ENCODE measurements around the gene CR1. TPM values are rescaled to one million over a fixed set of nuclear protein-coding genes. Genes with fewer than 3 reads are reported as not detected.

The CR1 gene
- polyA plus RNA-seq, 1 donor (not counting 4 experiments of a cell fraction or from before 2014, with no cell fraction given), result 0.09 TPM

DNA sequence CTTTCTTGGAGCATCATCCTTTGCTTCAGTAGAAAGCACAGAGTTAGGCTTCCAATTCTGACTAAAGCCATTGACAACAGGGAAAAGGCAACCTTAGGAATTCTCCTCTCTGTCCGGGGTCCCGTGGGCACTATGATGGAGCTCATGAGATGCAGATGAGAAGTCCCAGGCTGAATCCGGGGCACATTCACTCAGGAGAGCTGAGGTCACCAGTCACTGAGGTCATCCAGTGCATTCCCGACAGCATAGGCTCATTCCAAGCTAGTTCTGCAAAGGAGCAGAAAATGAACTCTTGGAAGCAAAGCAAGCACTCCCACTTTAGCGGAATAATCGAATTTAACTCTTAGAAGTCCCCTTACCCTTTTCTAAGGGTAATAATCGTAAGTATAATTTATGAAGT, 6.8 kb downstream of the CR1 start:
- FAIRE-seq (no peak), DNase-seq (ENCODE audit: low read depth, low spot score) (no peak)
- H3K36me3 ChIP-seq (ENCODE audit: control insufficient read depth in 2 of 2, extremely low read depth in 1 of 2, insufficient read depth in 2 of 2, low read length in 2 of 2), result no peaks in the 10 kb centered on the region
- no peak overlapping the region for H3K27ac ChIP-seq (ENCODE audit: control insufficient read depth, insufficient read depth, low read length)
- H3K4me3 ChIP-seq (ENCODE audit: control insufficient read depth in 2 of 3, extremely low read depth in 1 of 3, insufficient read depth in 2 of 3, low read depth in 1 of 3, low read length in 3 of 3), result no peak overlapping the region
- dilution Hi-C loops (cut with MboI; ENCODE audit: extremely low pct_ligation_motif_present, low sequenced_read_pairs), result no loop called here
- TF ChIP-seq, protein P1, sequence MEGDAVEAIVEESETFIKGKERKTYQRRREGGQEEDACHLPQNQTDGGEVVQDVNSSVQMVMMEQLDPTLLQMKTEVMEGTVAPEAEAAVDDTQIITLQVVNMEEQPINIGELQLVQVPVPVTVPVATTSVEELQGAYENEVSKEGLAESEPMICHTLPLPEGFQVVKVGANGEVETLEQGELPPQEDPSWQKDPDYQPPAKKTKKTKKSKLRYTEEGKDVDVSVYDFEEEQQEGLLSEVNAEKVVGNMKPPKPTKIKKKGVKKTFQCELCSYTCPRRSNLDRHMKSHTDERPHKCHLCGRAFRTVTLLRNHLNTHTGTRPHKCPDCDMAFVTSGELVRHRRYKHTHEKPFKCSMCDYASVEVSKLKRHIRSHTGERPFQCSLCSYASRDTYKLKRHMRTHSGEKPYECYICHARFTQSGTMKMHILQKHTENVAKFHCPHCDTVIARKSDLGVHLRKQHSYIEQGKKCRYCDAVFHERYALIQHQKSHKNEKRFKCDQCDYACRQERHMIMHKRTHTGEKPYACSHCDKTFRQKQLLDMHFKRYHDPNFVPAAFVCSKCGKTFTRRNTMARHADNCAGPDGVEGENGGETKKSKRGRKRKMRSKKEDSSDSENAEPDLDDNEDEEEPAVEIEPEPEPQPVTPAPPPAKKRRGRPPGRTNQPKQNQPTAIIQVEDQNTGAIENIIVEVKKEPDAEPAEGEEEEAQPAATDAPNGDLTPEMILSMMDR (optimal IDR thresholded peaks at IDR 0.05 in 1 of 3, IDR thresholded peaks at IDR 0.05 in 1 of 3, conservative IDR thresholded peaks at IDR 0.05 in 1 of 3; ENCODE audit: extremely low read depth in 1 of 3, insufficient read depth in 2 of 3, low read length in 3 of 3), result no peak
- TF ChIP-seq EZH2 (IDR thresholded peaks at IDR 0.05; ENCODE audit: low read length), result no peak
- no peaks in the 10 kb centered on the region for H3K9me3 ChIP-seq (ENCODE audit: control insufficient read depth, low read depth, low read length)
- H3K4me1 ChIP-seq (ENCODE audit: control insufficient read depth, extremely low read depth, insufficient read depth, low read length), result no peaks in the 10 kb centered on the region
- H3K79me2 ChIP-seq (ENCODE audit: control insufficient read depth, insufficient read depth, low read length), result no peaks in the 10 kb centered on the region
- peaks cover 33% of the 10 kb centered on the region for H3K27me3 ChIP-seq (ENCODE audit: control insufficient read depth, extremely low read depth, insufficient read depth, low read length)
- no peak overlapping the region for H3K9ac ChIP-seq (ENCODE audit: control insufficient read depth, extremely low read depth, insufficient read depth, low read length)
- no peaks in the 10 kb centered on the region for H4K20me1 ChIP-seq (ENCODE audit: control insufficient read depth, extremely low read depth, insufficient read depth, low read length)
- H2AFZ ChIP-seq (ENCODE audit: control insufficient read depth, low read length), result no peak overlapping the region
- H3K9me1 ChIP-seq (ENCODE audit: control insufficient read depth, extremely low read depth, insufficient read depth, low read length), result no peaks in the 10 kb centered on the region
- no peak overlapping the region for H3K4me2 ChIP-seq (ENCODE audit: control insufficient read depth, extremely low read depth, insufficient read depth, low read depth, low read length)

DNA sequence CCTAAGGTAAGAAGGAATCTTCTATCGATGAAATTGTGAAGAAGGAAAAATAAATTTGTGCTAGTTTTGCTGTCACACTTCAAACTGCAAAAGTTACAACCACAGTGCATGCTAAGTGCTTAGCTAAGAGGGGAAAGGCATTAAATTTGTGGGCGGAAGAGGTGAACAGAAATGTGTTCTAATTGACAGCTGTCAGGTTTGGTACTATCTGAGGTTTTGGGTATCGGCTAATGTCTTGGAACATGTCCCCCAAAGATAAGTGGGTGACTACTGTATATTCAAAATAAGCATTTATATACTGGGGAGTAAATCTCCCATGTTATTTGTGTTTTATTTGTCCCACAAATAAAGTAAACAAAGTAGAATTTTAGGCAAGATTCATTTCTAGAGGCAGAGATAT, 8.0 kb downstream of the CR1 start:
- dilution Hi-C loops (cut with MboI; ENCODE audit: extremely low pct_ligation_motif_present, low sequenced_read_pairs), result no loop called here
- Histone ChIP-seq H3K4me2 (ENCODE audit: control insufficient read depth, extremely low read depth, insufficient read depth, low read depth, low read length) (no peak overlapping the region), H3K4me1 (ENCODE audit: control insufficient read depth, extremely low read depth, insufficient read depth, low read length) (no peaks in the 10 kb centered on the region), H3K9ac (ENCODE audit: control insufficient read depth, extremely low read depth, insufficient read depth, low read length) (no peak overlapping the region), H3K27ac (ENCODE audit: control insufficient read depth, insufficient read depth, low read length) (no peak overlapping the region), H3K79me2 (ENCODE audit: control insufficient read depth, insufficient read depth, low read length) (no peaks in the 10 kb centered on the region), H3K4me3 (ENCODE audit: control insufficient read depth in 2 of 3, extremely low read depth in 1 of 3, insufficient read depth in 2 of 3, low read depth in 1 of 3, low read length in 3 of 3) (no peak overlapping the region), H3K9me1 (ENCODE audit: control insufficient read depth, extremely low read depth, insufficient read depth, low read length) (no peaks in the 10 kb centered on the region), H3K36me3 (ENCODE audit: control insufficient read depth in 2 of 2, extremely low read depth in 1 of 2, insufficient read depth in 2 of 2, low read length in 2 of 2) (no peaks in the 10 kb centered on the region), H2AFZ (ENCODE audit: control insufficient read depth, low read length) (no peak overlapping the region), H3K9me3 (ENCODE audit: control insufficient read depth, low read depth, low read length) (no peaks in the 10 kb centered on the region), H4K20me1 (ENCODE audit: control insufficient read depth, extremely low read depth, insufficient read depth, low read length) (no peaks in the 10 kb centered on the region), H3K27me3 (ENCODE audit: control insufficient read depth, extremely low read depth, insufficient read depth, low read length) (peaks cover 21% of the 10 kb centered on the region)
- no peak for FAIRE-seq
- no peak for TF ChIP-seq EZH2 (IDR thresholded peaks at IDR 0.05; ENCODE audit: low read length)
- TF ChIP-seq, protein P1 (optimal IDR thresholded peaks at IDR 0.05 in 1 of 3, IDR thresholded peaks at IDR 0.05 in 1 of 3, conservative IDR thresholded peaks at IDR 0.05 in 1 of 3; ENCODE audit: extremely low read depth in 1 of 3, insufficient read depth in 2 of 3, low read length in 3 of 3), result no peak
- DNase-seq (ENCODE audit: low read depth, low spot score), result no peak

Measured in keratinocyte (primary cell).